HCEC 1CT (cell line): ENCODE measurements around the gene AKR1C3.
"Not testable (repeated sequence)": the region's sequence is repeated elsewhere in the genome, so short reads cannot be mapped to it uniquely, and the experiment has no call there.

Experiments
- DNase-seq: peaks from one replicate; pipeline ENCODE4 v3.0.0-alpha.2; 2017

Gene AKR1C3

GRCh38 chr10:5089865-5090264 lies 4.3 kb upstream of the AKR1C3 start:
- peak; percentile 53 for DNase-seq

GRCh38 chr10:5090551-5090950 lies 3.7 kb upstream of the AKR1C3 start:
- DNase-seq, result no peak

GRCh38 chr10:5091196-5091595 lies 3.0 kb upstream of the AKR1C3 start:
- no peak for DNase-seq

GRCh38 chr10:5092375-5092774 lies 1.8 kb upstream of the AKR1C3 start:
- DNase-seq, result no peak

GRCh38 chr10:5092848-5093790 lies 1.1 kb upstream of the AKR1C3 start:
- no peak for DNase-seq

GRCh38 chr10:5095687-5096086 lies 1.5 kb downstream of the AKR1C3 start:
- no peak for DNase-seq

GRCh38 chr10:5096108-5096507 lies 1.9 kb downstream of the AKR1C3 start:
- no peak for DNase-seq

GRCh38 chr10:5102479-5102878 lies 8.3 kb downstream of the AKR1C3 start:
- DNase-seq, result not testable (repeated sequence)

- DNase-seq, result no peak
Observed at GRCh38 chr10:5103481-5103880, 9.3 kb downstream of the AKR1C3 start.

- peak; percentile 29 for DNase-seq
Observed at GRCh38 chr10:5105626-5106025, 11.4 kb downstream of the AKR1C3 start.

- DNase-seq, result no peak
Observed at GRCh38 chr10:5106553-5106952, 12.3 kb downstream of the AKR1C3 start.

GRCh38 chr10:5107860-5108526 lies 13.8 kb downstream of the AKR1C3 start:
- DNase-seq, result no peak

GRCh38 chr10:5108658-5109416 lies 14.6 kb downstream of the AKR1C3 start:
- DNase-seq, result no peak

- DNase-seq, result not testable (repeated sequence)
Observed at GRCh38 chr10:5109861-5110260, 15.6 kb downstream of the AKR1C3 start.

GRCh38 chr10:5116621-5117020 lies 22.4 kb downstream of the AKR1C3 start:
- DNase-seq, result no peak

GRCh38 chr10:5117026-5117425 lies 22.8 kb downstream of the AKR1C3 start:
- no peak for DNase-seq

- not testable (repeated sequence) for DNase-seq
Observed at GRCh38 chr10:5119997-5120396, 25.8 kb downstream of the AKR1C3 start.

- no peak for DNase-seq
Observed at GRCh38 chr10:5123886-5124285, 29.7 kb downstream of the AKR1C3 start.

- no peak for DNase-seq
Observed at GRCh38 chr10:5125315-5126044, 31.3 kb downstream of the AKR1C3 start.

GRCh38 chr10:5135581-5135980 lies 41.4 kb downstream of the AKR1C3 start:
- DNase-seq, result no peak

GRCh38 chr10:5136468-5137087 lies 42.4 kb downstream of the AKR1C3 start:
- DNase-seq, result no peak

- DNase-seq, result not testable (repeated sequence)
Observed at GRCh38 chr10:5137699-5138098, 43.5 kb downstream of the AKR1C3 start.
